ENCODE results near the gene FSCN2. TPM values are rescaled to one million over a fixed set of nuclear protein-coding genes. Genes with fewer than 3 reads are reported as not detected.
A peak's percentile ranks its signal among the peaks of the same experiment; 100 is the strongest.

The FSCN2 gene
- total RNA-seq, 1 experiment from 2014 or later, result 1.2 TPM

DNA sequence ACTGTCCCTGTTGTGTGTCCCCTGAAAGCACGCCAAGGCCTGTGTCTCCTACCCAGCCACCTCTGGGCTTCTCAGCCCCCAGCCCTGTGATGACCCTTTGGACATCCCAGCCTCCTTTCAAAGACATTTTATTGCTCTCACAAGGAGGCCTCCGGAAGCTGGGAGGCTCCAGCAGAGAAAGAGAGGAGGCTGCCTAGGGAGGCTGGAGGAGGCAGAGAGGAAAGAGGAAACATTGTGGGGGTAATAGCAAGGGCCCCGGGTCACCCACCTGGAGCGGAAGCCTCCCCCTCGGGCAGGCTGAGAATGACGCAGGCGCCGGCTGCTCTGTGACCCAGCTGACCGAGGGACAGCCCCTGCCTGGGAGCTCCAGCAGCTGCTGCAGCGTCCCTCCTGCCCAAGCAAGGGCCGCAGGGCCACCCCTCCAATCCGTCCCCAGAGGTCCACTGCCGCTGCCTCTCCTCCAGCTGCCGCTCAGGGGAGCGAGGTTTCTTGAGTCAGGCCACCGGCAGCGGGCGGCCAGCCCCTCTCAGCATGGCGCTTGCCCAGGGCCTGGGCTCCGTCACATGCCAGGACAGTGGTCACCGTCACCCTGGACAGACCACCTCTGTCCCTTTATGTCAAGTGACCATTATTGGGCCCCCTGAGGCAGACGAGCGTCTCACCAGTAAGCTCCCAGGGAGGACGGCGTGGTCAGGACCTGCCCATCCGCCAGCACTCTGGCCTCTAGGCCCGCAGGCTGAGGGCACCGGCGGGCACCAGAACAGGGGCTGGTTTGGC, 44.9 kb upstream of the FSCN2 start:
- no peaks in the 10 kb centered on the region; the same call in 1 of the 2 replicates for H3K36me3 ChIP-seq (ENCODE audit: control insufficient read depth, insufficient read depth, low read length)
- no peak overlapping the region for H3K4me3 ChIP-seq (ENCODE audit: low read depth in 2 of 2, low read length in 2 of 2)
- H3K27ac ChIP-seq (ENCODE audit: low read length), result peak overlapping the region; percentile 20
- no peaks in the 10 kb centered on the region for H3K27me3 ChIP-seq (ENCODE audit: control insufficient read depth, insufficient read depth, low read length)
- intact Hi-C loops (cut with micrococcal nuclease; ENCODE audit: unreplicated experiment) (loop anchor here (10.0 kb wide), 1 partner anchor 228 kb away; no protein-coding TSS in a partner anchor), in situ Hi-C loops (cut with HindIII; ENCODE audit: low pct_unique_long_range_greater_than_20kb, low sequenced_read_pairs) (no loop called here)
- ChIA-PET POLR2A (interaction anchor here (0.6 kb wide), 1 partner anchor 72 kb away, joined by 3 read pairs; no protein-coding TSS in a partner anchor), CTCF (interaction anchor here (0.6 kb wide), 2 partner anchors 54 to 88 kb away, joined by 3 read pairs; partner anchors contain the start of gene BAHCC1)
- DNase-seq (ENCODE audit: low read depth, low spot score) (no peak), ATAC-seq (no peak)
- peaks cover 40% of the 10 kb centered on the region for H3K4me1 ChIP-seq (ENCODE audit: control insufficient read depth, insufficient read depth, low read length)
- H3K9me3 ChIP-seq (ENCODE audit: control insufficient read depth, insufficient read depth, low read depth, low read length), result no peaks in the 10 kb centered on the region
- TF ChIP-seq SIN3A (IDR thresholded peaks at IDR 0.05; ENCODE audit: borderline replicate concordance, insufficient read depth, low read depth, low read length) (no peak), POLR2AphosphoS5 (IDR thresholded peaks at IDR 0.05; ENCODE audit: low read depth, low read length) (no peak), TCF7L2 (IDR thresholded peaks at IDR 0.05; ENCODE audit: low read depth, low read length) (no peak)
- TF ChIP-seq, protein P1, sequence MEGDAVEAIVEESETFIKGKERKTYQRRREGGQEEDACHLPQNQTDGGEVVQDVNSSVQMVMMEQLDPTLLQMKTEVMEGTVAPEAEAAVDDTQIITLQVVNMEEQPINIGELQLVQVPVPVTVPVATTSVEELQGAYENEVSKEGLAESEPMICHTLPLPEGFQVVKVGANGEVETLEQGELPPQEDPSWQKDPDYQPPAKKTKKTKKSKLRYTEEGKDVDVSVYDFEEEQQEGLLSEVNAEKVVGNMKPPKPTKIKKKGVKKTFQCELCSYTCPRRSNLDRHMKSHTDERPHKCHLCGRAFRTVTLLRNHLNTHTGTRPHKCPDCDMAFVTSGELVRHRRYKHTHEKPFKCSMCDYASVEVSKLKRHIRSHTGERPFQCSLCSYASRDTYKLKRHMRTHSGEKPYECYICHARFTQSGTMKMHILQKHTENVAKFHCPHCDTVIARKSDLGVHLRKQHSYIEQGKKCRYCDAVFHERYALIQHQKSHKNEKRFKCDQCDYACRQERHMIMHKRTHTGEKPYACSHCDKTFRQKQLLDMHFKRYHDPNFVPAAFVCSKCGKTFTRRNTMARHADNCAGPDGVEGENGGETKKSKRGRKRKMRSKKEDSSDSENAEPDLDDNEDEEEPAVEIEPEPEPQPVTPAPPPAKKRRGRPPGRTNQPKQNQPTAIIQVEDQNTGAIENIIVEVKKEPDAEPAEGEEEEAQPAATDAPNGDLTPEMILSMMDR (IDR thresholded peaks at IDR 0.05), result no peak
- TF ChIP-seq, protein P2, sequence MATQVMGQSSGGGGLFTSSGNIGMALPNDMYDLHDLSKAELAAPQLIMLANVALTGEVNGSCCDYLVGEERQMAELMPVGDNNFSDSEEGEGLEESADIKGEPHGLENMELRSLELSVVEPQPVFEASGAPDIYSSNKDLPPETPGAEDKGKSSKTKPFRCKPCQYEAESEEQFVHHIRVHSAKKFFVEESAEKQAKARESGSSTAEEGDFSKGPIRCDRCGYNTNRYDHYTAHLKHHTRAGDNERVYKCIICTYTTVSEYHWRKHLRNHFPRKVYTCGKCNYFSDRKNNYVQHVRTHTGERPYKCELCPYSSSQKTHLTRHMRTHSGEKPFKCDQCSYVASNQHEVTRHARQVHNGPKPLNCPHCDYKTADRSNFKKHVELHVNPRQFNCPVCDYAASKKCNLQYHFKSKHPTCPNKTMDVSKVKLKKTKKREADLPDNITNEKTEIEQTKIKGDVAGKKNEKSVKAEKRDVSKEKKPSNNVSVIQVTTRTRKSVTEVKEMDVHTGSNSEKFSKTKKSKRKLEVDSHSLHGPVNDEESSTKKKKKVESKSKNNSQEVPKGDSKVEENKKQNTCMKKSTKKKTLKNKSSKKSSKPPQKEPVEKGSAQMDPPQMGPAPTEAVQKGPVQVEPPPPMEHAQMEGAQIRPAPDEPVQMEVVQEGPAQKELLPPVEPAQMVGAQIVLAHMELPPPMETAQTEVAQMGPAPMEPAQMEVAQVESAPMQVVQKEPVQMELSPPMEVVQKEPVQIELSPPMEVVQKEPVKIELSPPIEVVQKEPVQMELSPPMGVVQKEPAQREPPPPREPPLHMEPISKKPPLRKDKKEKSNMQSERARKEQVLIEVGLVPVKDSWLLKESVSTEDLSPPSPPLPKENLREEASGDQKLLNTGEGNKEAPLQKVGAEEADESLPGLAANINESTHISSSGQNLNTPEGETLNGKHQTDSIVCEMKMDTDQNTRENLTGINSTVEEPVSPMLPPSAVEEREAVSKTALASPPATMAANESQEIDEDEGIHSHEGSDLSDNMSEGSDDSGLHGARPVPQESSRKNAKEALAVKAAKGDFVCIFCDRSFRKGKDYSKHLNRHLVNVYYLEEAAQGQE (IDR thresholded peaks at IDR 0.05; ENCODE audit: insufficient read depth in 1 of 2, low read depth in 2 of 2, low read length in 1 of 2), result no peak
- BruUV-seq (replicated peaks), result no TSS peak

DNA sequence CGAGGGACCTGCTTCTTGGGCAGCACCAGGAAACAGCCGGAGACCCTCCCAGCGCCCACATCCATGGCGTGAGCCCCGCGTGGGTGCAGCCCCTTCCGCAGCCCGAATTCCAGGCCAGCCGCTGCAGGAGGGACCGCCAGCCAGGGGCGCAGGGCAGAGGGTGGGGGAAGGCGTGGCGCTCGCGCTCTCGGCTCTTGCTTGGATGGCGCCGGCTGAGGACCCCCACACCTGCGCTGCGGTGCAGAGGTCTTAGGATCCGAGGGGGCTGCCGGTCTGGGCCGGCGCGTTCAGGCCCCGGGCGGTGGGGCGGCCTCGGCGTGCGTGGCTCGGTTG, 44.3 kb upstream of the FSCN2 start:
- no peak for DNase-seq (ENCODE audit: low read depth, low spot score)

More for the DNA sequence above, 44.3 kb upstream of the FSCN2 start:
- ChIA-PET CTCF (interaction anchor here (1.2 kb wide), 1 partner anchor 43 kb away, joined by 3 read pairs; no protein-coding TSS in a partner anchor), POLR2A (interaction anchor here (0.6 kb wide), 1 partner anchor 72 kb away, joined by 3 read pairs; no protein-coding TSS in a partner anchor)
- no peak for TF ChIP-seq SIN3A (IDR thresholded peaks at IDR 0.05; ENCODE audit: borderline replicate concordance, insufficient read depth, low read depth, low read length)
- no peak for TF ChIP-seq TCF7L2 (IDR thresholded peaks at IDR 0.05; ENCODE audit: low read depth, low read length)
- TF ChIP-seq, protein P2 (IDR thresholded peaks at IDR 0.05; ENCODE audit: insufficient read depth in 1 of 2, low read depth in 2 of 2, low read length in 1 of 2), result no peak
- TF ChIP-seq, protein P1 (IDR thresholded peaks at IDR 0.05), result no peak
- TF ChIP-seq POLR2AphosphoS5 (IDR thresholded peaks at IDR 0.05; ENCODE audit: low read depth, low read length), result no peak
- intact Hi-C loops (cut with micrococcal nuclease; ENCODE audit: unreplicated experiment), result loop anchor here (10.0 kb wide), 1 partner anchor 229 kb away; no protein-coding TSS in a partner anchor
- H3K4me1 ChIP-seq (ENCODE audit: control insufficient read depth, insufficient read depth, low read length), result peaks cover 45% of the 10 kb centered on the region
- H3K27ac ChIP-seq (ENCODE audit: low read length), result peak overlapping the region; percentile 64
- ATAC-seq, result no peak
- H3K9me3 ChIP-seq (ENCODE audit: control insufficient read depth, insufficient read depth, low read depth, low read length), result no peaks in the 10 kb centered on the region
- no peaks in the 10 kb centered on the region for H3K27me3 ChIP-seq (ENCODE audit: control insufficient read depth, insufficient read depth, low read length)
- H3K36me3 ChIP-seq (ENCODE audit: control insufficient read depth, insufficient read depth, low read length), result no peaks in the 10 kb centered on the region; the same call in 1 of the 2 replicates
- BruUV-seq (replicated peaks), result no TSS peak
- peak overlapping the region; percentile 32 to 49; a peak in 3 of 4 replicates for H3K4me3 ChIP-seq (ENCODE audit: low read depth in 2 of 2, low read length in 2 of 2)
- in situ Hi-C loops (cut with HindIII; ENCODE audit: low pct_unique_long_range_greater_than_20kb, low sequenced_read_pairs), result no loop called here

All from Panc1 (cell line).